HG02763 (cell line): Measurements from ENCODE around the gene AGAP6.
"Not testable (repeated sequence)": the region's sequence is repeated elsewhere in the genome, so short reads cannot be mapped to it uniquely, and the experiment has no call there.

Experiments used
- ATAC-seq: cut with Tn5 transposase; IDR thresholded peaks from one replicate; pipeline ENCODE4 v1.9.1; 2021; ENCODE audit warnings: mild to moderate bottlenecking, moderate library complexity; ENCODE audit not compliant: unreplicated experiment

The AGAP6 gene

DNA sequence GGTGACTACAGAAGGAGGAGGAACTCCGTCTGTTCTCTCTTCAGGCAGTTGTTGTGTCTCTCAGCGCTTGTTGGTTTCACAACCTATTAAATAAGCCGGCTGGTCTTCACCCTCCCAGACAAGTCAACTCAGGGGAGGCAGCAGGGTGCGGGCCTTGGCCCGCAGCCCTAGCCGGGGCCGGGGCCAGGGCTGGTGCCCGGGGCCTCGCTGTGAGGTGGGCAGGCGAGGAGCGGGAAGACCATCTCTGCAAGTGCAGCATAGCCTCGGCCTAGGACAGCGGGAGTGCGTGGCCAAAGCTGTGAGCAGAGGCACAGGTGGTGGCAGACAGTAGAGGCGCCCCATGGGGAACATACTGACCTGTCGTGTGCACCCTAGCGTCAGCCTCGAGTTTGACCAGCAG lies at the start of gene AGAP6:
Gene AGAP6 (plus strand): TSS at position 31 of the 400 bp plus-strand sequence. CDS start 310 bp downstream, at position 341.
- ATAC-seq = not testable (repeated sequence)

DNA sequence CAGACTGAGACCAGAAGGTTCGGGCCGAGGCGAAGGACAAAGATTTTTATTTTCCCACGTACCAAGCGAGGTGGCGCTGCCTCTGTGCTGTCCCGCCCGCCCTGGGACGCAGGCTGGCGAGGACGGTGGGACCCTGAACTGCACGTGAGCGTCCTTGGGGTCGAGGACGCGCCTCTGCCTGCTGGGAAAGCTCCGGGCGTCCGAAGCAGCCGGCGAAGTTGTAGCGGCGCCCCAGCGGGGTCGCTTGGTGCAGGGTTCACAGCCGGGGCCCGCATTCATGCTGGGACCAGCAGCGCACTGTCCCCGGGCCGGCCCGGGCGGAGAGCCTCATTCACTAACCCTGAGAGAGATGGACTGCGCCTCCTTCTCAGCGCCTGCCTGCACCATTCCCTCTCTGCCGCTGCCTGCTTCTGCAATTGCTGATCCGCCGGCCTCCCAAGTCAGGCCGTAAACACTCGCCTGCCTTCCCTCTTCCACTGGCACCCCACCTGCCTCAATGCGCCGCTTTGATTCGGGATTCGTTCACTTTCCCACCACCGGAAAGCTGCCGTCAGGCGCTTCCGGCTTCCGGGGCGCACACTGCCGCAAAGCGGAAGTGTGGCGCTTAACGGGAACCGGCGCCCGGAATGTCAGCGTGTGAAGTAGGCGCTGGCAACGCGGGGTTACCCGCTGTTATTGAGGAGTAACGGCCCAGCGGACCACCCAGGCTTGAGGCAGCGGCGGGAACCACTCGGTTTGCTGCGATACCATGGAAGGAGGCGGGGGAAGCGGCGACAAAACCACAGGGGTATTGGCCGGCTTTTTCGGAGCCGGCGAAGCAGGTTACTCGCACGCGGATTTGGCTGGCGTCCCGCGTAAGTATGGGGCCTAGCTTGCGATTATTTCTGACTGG lies 46.5 kb upstream of the AGAP6 start, which contains the start of the genes PARG and TIMM23B:
Gene PARG (minus strand): TSS at position 581 of the 892 bp plus-strand sequence. CDS start 302 bp downstream, at position 279.
Gene TIMM23B (plus strand): TSS at position 607 of the 892 bp plus-strand sequence. CDS start 142 bp downstream, at position 749.
- peak; percentile 76 for ATAC-seq

DNA sequence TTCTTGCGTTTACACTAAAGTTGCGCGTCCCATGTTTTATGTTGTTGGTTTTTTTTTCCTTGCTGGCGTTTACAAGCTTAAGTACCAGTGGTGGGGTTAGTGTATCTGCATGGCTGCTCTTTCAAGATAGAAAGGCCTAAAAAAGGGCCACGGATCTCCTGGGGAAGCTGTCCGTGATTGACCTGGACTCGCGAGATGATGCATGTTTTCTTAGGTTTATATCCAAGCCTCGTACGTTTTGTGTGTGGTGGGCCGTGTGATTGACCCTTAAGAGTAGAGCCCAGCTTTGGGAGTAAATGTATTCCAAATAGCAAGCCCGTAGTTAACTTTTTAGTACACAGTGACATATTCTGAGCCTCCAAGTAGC lies 45.9 kb upstream of the AGAP6 start:
- not testable (repeated sequence) for ATAC-seq

DNA sequence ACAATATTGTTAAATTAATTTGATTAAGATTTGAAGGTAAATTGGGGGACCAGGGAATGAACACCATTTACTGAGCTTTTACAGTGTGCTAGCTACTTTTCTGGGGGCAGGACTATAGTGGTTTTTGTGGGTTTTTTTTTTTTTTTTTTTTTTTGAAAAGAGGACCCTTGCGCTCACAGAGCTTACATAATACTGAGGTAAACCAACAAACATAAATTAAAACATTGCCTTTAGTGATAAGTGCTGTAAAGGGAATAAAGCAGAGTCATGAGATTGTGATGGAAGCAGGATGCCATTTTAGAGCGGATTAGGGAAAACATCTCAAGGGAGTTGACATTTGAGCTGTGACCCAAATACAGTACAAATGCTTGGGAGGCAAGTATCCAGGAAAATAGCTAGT lies 44.6 kb upstream of the AGAP6 start:
- not testable (repeated sequence) for ATAC-seq

DNA sequence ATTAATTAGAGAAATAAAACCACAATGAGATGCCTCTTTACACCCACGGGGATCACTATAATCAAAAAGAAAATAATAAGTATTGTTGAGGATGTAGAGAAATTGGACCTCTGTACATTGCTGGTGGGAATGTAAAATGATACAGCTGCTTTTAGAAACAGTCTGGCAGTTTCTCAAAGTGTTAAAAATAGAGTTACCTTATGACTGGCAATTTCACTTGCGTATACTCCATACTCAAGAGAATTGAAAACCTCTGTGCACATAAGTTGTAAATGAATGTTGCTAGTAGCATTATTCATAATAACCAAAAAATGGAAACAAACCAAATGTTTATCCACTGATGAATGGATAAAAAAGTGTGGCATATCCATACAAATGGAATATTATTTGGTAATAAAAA lies 40.1 kb upstream of the AGAP6 start:
- ATAC-seq = peak; percentile 57

DNA sequence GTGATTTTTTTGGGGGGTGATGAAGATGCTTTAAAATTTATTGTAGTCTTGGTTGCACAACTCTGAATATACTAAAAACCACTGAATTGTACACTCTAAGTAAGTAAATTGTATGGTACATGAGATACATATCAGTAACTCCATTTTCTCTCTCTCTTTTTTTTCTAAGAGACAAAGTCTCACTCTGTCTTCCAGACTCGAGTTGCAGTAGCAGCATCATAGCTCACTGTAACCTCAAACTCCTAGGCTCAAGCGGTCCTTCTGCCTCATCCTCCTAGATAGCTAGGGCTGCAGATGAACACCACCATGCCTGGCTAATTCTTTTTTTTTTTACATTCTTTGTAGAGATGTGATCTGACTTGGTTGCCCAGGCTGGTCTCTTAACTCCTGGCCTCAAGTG lies 39.5 kb upstream of the AGAP6 start:
- ATAC-seq = not testable (repeated sequence)

DNA sequence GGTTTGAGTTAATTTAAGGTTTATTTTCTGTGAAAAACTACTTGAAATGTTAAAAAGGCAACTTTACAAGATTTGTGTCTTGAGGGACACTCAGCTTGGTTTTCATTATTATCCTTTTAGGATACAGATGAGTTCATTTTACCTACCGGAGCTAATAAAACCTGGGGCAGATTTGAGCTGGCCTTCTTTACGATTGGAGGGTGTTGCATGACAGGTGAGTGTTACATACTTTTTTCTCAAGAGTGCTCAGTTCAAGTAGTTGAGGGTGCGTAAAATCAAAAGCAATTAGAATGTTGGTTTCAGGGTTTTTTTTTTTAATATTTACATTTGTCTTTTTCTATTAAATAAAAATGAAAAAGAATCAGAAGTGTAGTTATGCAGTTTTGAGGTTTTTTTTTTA lies 36.2 kb upstream of the AGAP6 start:
- ATAC-seq = not testable (repeated sequence)

DNA sequence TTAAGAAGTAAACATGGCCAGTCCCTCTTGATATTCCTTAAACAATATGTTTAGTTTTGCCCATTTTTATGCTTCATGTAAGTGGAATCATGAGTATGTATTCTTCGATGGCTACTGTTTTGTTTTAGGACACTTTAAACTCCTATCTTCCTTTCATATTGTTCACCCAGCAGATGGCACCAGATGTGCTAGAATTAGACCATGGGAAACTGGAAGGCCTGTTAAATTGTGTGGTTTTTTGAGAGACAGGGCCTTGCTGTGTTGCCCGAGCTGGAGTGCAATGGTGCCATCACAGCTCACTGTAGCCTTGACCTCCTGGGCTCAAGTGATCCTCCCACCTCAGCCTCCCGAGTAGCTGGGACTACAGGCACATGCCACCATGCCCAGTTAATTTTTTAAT lies 35.1 kb upstream of the AGAP6 start:
- not testable (repeated sequence) for ATAC-seq

DNA sequence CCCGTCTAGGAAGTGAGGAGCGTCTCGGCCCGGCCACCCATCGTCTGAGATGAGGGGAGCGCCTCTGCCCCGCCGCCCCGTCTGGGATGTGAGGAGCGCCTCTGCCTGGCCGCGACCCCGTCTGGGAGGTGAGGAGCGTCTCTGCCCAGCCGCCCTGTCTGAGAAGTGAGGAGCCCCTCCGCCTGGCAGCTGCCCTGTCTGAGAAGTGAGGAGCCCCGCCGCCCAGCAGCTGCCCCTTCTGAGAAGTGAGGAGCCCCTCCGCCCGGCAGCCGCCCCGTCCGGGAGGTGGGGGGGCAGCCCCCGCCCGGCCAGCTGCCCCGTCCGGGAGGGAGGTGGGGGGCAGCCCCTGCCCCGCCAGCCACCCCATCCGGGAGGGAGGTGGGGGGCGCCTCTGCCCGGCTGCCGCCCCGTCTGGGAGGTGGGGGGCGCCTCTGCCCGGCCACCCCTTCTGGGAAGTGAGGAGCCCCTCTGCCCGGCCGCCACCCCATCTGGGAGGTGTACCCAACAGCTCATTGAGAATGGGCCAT lies 17.8 kb upstream of the AGAP6 start:
- ATAC-seq = not testable (repeated sequence)

DNA sequence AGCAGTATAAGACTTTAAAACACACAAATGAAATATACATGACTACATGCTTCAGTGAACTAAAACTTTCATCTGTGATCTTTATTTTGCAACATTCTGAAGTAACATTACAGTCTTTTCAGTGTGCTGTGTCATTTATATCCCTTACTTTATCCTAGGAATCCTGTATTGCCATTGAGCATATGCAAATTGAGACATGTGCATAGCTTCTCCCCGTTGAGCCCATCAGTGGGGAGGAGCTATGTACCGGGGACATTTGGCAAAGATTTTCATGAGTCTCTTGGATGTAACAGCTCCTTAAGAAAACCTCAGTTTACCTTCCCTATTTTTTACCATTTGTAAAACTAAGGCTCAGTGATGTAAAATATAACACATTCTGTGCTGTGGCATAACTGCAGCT lies 16.7 kb upstream of the AGAP6 start:
- ATAC-seq = not testable (repeated sequence)

DNA sequence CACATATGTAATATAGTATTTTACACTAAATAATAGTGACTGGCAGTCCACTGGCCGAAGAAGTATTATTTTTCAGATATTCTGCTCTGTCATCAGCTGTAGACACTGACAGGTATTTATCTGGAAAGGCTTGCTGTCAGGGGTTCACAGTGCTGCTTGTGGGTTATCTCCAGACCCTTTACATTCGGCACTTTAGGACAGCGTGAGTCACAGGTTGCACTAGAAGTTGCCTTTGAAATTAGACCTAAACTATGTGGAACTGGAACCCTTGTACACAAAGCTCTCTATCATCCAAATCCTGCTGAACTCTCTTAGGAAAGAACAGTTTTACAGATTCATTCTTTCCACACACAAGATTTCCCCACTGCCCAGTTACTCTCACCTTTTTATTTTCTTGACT lies 16.1 kb upstream of the AGAP6 start:
- not testable (repeated sequence) for ATAC-seq

DNA sequence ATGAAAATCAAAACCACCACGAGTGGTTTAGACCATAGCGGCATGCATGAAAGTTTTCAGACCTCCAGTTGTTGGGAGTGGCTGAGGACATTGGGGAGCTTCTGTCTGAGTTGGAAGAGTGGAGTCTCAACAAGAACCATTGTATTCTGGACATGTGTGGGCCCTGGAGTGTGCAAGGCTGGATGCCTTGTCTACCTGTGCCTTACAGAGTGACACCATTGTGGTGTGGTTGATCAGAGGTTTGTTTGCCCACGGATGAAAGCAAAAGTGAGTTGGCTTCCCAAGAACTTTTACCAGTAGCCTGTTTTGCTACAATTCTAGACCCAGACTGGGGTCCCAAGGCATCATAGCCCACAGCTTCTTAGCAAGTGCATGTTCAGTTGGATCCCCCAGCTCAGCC lies 10.4 kb upstream of the AGAP6 start:
- not testable (repeated sequence) for ATAC-seq

DNA sequence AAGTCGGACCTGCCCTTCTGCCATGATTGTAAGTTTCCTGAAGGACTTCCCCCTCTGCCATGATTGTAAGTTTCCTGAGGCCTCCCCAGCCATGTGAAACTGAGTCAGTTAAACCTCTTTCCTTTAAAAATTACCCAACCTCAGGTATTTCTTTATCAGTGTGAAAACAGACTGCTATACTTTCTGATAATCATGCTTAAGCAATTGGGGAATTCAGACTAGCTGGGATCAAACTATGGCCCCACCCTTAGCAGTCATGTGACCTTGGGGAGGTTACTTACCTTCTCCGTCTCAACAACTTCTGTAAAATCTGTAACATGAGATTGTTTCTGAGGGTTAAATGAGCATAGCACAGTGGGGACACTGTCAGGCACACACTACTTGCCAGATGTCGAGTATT lies 999 bp upstream of the AGAP6 start:
- ATAC-seq = not testable (repeated sequence)

DNA sequence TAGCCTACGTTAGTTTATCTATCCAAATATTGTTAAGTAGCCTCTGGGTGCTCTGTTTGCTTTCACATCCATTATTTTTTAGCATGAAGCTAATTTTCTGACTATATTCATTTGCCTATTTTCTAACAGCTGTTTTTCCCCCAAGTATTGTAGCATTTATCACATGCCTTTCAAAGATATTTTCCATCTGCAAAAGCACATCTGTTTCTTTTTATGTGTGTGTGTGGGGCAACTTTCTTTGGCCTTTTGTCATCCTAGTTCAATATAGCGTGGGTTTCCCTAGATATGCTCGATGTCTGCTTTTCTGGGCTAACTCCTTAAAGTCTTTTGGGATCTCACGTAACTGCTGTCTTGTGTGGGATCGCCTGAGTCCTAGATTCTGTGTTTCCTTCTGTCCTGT lies 7.1 kb downstream of the AGAP6 start:
- not testable (repeated sequence) for ATAC-seq

DNA sequence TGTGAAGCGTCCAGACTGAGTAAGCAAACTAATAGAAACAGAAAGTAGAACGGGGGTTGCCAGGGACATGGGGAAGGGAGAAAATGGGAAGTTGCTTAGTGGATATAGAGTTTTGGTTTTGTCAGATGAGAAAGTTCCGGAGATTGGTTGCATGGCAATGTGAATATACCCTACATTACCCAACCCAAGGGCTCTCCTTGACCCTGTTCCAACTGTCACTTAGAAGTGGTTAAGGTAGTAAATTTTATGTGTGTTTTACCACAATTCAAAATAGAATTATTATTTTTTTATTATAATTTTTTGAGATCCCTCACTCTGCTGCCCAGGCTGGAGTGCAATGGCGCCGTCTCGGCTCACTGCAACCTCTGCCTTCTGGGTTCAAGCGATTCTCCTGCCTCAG lies 25.8 kb downstream of the AGAP6 start:
- ATAC-seq = not testable (repeated sequence)

DNA sequence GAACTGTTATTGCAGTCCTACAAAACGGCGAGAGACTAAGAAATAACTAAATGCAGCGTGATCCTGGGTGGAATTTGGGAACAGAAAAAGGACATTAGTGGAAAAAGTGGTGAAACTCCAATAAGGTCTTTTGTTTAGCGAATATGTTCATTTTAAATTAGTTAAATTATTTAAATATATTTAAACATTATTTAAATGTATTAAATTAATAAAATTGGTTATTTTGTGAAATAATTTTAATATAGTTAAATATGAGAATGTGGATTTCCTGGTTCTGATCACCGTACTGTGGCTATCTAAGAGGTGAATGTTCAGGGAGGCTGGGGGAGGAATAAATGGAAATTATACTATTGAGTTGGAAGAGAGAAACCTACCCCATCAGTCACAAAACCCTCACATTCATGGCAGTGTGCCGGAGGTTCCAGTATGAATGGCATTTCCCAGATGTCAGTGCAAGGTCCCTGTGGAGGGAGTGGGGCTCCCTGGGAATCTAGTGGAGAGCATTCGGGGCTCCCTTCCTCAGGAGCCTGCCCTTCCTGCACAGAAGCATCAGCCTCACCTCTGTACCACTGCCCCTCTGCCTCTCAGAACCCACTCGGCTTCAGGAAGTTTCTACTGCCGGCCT lies 27.5 kb downstream of the AGAP6 start:
- not testable (repeated sequence) for ATAC-seq

DNA sequence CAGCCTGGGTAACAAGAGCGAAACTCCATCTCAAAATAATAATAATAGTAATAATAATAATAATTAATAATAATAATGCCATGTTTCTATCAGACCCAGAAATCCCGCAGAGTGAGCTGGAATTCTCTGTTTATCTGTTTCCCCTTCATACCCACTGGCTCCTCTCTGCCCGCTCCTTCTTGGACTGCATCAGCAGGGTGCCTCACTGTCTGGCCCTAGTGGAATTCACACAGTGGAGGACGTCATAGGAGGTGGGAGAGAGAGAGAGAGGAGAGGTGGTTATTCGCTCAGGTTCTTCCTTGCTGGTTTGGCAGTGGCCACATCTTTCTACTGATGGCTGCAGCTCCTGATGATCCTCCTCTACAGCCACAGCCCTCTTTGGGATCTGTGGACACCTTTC lies 28.7 kb downstream of the AGAP6 start:
- ATAC-seq = not testable (repeated sequence)

DNA sequence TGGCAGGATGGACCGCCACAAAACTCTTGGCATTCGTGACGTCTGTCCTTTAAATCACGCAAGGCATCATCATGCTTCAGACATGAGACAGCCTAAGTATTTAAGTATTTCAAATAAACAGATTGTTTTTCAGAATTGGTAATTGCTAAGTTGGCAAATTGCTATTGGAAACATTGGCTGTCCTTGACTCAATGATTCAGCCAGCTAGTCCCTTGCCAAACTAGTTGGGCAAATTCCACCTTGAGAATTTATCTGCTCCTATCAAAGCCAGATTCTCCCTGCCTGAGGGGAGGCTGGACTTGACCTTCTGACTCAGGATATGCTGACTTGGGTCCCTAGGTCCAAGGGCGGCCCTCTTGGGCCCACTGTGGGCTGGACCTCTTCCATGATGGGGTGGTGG lies 29.4 kb downstream of the AGAP6 start:
- not testable (repeated sequence) for ATAC-seq

DNA sequence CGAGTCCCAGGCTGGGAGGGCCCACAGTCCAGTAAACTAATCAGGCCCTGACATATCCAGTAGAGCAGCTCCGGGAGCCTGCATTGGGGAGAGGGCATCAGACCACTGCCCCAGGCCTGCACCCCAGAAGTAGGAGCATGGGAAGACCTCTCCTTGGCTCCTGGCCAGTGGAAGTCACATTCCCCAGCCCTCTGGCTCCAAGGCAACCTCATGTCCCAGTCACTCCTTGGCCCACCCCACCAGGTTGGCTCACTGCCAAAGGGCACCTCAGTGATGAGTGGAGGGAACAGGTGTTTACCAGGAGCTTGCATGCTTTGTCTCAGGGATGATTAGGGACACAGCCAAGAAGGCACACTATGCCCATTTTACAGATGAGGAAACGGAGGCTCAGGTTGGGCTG lies 31.1 kb downstream of the AGAP6 start:
- ATAC-seq = not testable (repeated sequence)

DNA sequence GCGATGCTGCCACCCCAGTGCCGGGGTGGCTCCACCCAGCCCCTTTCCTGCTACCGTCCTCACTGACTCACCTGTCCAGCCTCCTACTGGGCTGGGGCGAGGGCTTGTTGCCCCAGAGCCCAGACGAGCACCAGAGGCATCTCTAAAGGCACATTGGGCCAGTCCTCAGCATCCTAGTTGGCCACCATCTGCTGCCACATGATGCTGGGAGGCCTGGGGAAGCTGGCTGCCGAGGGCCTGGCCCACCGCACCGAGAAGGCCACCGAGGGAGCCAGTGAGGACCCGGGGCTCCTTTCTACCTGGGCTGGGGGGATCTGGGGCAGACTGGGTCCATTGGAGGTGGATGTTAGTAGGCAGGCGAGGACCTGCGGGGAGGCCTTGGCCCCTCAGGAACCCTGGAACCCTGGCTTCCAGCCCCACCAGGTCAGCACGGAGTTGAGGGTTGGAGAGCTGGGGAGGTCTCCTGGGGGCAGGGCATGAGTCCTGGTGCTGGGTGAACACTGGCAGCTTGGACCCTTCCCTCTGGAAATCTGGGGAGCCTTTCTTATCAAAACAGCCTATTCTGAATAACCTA lies 32.3 kb downstream of the AGAP6 start:
- not testable (repeated sequence) for ATAC-seq

DNA sequence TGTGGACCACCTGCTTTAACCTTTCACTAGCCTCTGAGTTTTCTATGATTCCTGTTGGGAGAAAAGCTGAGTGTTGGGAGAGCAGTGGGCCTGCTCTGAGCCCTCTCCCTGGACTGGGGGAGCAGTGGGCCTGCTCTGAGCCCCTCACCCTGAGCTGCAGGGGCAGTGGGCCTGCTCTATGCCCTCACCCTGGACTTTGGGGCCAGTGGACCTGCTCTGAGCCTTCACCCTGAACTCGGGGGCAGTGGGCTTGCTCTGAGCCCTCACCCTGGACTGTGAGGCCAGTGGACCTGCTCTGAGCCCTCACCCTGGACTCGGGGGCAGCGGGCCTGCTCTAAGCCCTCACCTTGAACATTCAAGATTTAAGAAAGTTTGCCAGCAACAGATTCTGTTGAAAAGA lies 33.4 kb downstream of the AGAP6 start:
- no peak for ATAC-seq
